K562 (cell line): Measurements from ENCODE around the gene PIK3R4.

Source experiments
- CTCF ChIP-seq, 3 experiments: IDR thresholded peaks in 2 of 3; conservative IDR thresholded peaks in 1 of 3; 2 replicates each; pipeline ENCODE4 v1.5.1; 2011 to 2012; ENCODE audit warnings: low read length in 3 of 3, mild to moderate bottlenecking in 3 of 3, control low read depth in 2 of 3, improper control_type of control experiment in 1 of 3, inconsistent platforms in 1 of 3, low read depth in 1 of 3, mixed read lengths in 1 of 3, moderate library complexity in 1 of 3; ENCODE audit not compliant: insufficient read depth in 2 of 3
- EP300 ChIP-seq: IDR thresholded peaks from 2 replicates; pipeline ENCODE4 v1.6.1; 2012; ENCODE audit warnings: low read length, improper control_type of control experiment
- PREB ChIP-seq: sonication (generic); formaldehyde crosslinking; IDR thresholded peaks from 2 replicates; pipeline ENCODE4 v1.8.1; 2023; ENCODE audit warnings: mild to moderate bottlenecking, missing genetic modification reagents
- RHOXF2B ChIP-seq: fragments of 250-450 bp; sonication (Bioruptor Pico); conservative IDR thresholded peaks from 2 replicates; pipeline ENCODE4 v1.5.1; 2021

- TF ChIP-seq CTCF (IDR thresholded peaks at IDR 0.05 in 2 of 3, conservative IDR thresholded peaks at IDR 0.05 in 1 of 3; ENCODE audit: insufficient read depth in 2 of 3, low read depth in 1 of 3, low read length in 3 of 3) (no peak), RHOXF2B (no peak), PREB (CRISPR knock-in tag) (no peak), EP300 (no peak)
Measured at GRCh38 chr3:130795396-130795795, 48.8 kb upstream of the PIK3R4 start.
